GM19468 (cell line): ENCODE results near the gene ZNF823.

ENCODE experiments used
- ATAC-seq: cut with Tn5 transposase; IDR thresholded peaks from one replicate; pipeline ENCODE4 v1.9.1; 2021; ENCODE audit warnings: mild to moderate bottlenecking, moderate library complexity, moderate number of reproducible peaks; ENCODE audit not compliant: unreplicated experiment; ENCODE audit errors: extremely low read depth

ZNF823 gene

GRCh38 chr19:11745869-11746268 is 7.1 kb upstream of the ZNF823 start:
- no peak for ATAC-seq

- ATAC-seq = no peak
Observed at GRCh38 chr19:11737964-11738745, 591 bp downstream of the ZNF823 start.

- no peak for ATAC-seq
Observed at GRCh38 chr19:11736696-11737095, 2.0 kb downstream of the ZNF823 start.

GRCh38 chr19:11735375-11735774 is 3.4 kb downstream of the ZNF823 start:
- ATAC-seq = no peak

GRCh38 chr19:11729586-11729985 is 9.2 kb downstream of the ZNF823 start:
- ATAC-seq = no peak

- ATAC-seq = no peak
Observed at GRCh38 chr19:11722414-11722813, 16.3 kb downstream of the ZNF823 start.

- ATAC-seq = no peak
Observed at GRCh38 chr19:11721681-11722080, 17.1 kb downstream of the ZNF823 start.

- ATAC-seq = no peak
Observed at GRCh38 chr19:11710313-11710712, 28.4 kb downstream of the ZNF823 start.

- no peak for ATAC-seq
Observed at GRCh38 chr19:11708457-11708856, 30.3 kb downstream of the ZNF823 start.

- ATAC-seq = no peak
Observed at GRCh38 chr19:11705474-11705873, 33.3 kb downstream of the ZNF823 start.

- ATAC-seq = no peak
Observed at GRCh38 chr19:11704626-11705025, 34.1 kb downstream of the ZNF823 start.

GRCh38 chr19:11699931-11700794 is 38.6 kb downstream of the ZNF823 start:
- no peak for ATAC-seq

- ATAC-seq = no peak
Observed at GRCh38 chr19:11698231-11698630, 40.5 kb downstream of the ZNF823 start.

- ATAC-seq = no peak
Observed at GRCh38 chr19:11697284-11697855, 41.4 kb downstream of the ZNF823 start.

GRCh38 chr19:11694533-11695439 is 44.0 kb downstream of the ZNF823 start:
- peak; percentile 46 for ATAC-seq

- ATAC-seq = no peak
Observed at GRCh38 chr19:11693505-11694499, 44.9 kb downstream of the ZNF823 start.

- ATAC-seq = no peak
Observed at GRCh38 chr19:11692127-11692790, 46.5 kb downstream of the ZNF823 start.
